Testis (tissue), 3 donors: Measurements from ENCODE around the gene SRCAP. TPM values are rescaled to one million over a fixed set of nuclear protein-coding genes. Genes with fewer than 3 reads are reported as not detected.
A peak's percentile ranks its signal among the peaks of the same experiment; 100 is the strongest.

Source experiments
- DNase-seq: peaks from one replicate; pipeline ENCODE4 v3.0.0-alpha.2; 2019
- H3K27ac ChIP-seq, 2 donors: fragments of 200-600 bp; sonication (generic); one replicate each; pipeline ENCODE4 v1.5.1; 2019
- H3K27me3 ChIP-seq: fragments of 200-600 bp; sonication (generic); one replicate; pipeline ENCODE4 v1.5.1; 2019
- H3K36me3 ChIP-seq: fragments of 200-600 bp; sonication (generic); one replicate; pipeline ENCODE4 v1.5.1; 2017; ENCODE audit warnings: low read depth; ENCODE audit errors: missing control alignments
- H3K4me1 ChIP-seq: fragments of 200-600 bp; sonication (generic); one replicate; pipeline ENCODE4 v1.5.1; 2019
- H3K4me3 ChIP-seq, 2 donors: fragments of 200-600 bp; sonication (generic); one replicate each; pipeline ENCODE4 v1.5.1; 2017 to 2019
- H3K9me3 ChIP-seq: fragments of 200-600 bp; sonication (generic); one replicate; pipeline ENCODE4 v1.5.1; 2017
- POLR2A ChIP-seq: fragments of 450-650 bp; IDR thresholded peaks from one replicate; pipeline ENCODE4 v1.6.1; 2017; ENCODE audit warnings: antibody characterized with exemption, mild to moderate bottlenecking, moderate library complexity
- WGBS, 2 donors: methylation state at CpG; one replicate each; pipeline ENCODE4 v1.1.5; 2018; 5-methylcytosine and 5-hydroxymethylcytosine counted together
- intact Hi-C: fragments of 100-400 bp; cut with DNase I; formaldehyde crosslinking; loops from one replicate; pipeline ENCODE4 v1.15.1; 2023; ENCODE audit warnings: low total_unique reads
- polyA plus RNA-seq: library from polyadenylated mRNA; stranded (reverse); fragments of 350-450 nt; fragmentation: Illumina TruSeq; extraction: RNeasy Lipid Tissue Mini Kit (QIAGEN cat#74804); gene quantifications from one replicate; pipeline ENCODE4 v1.2.3, GENCODE V29; 2014; ENCODE audit warnings: low read depth, low replicate concordance; ENCODE audit not compliant: insufficient read depth
- total RNA-seq, 2 donors: library from RNA; depleted of rRNA; stranded (reverse); fragments of >200 nt; gene quantifications; one replicate each; pipeline ENCODE4 v1.2.3, GENCODE V29; 2016
- TF ChIP-seq, protein P1 (sequence below), 3 experiments: fragments of 450-650 bp in 2 of 3; fragments of 200-600 bp in 1 of 3; sonication (generic) in 1 of 3; IDR thresholded peaks; one replicate each; pipeline ENCODE4 v1.5.1; 2016 to 2019; ENCODE audit warnings: antibody characterized with exemption in 3 of 3, mild to moderate bottlenecking in 2 of 3, moderate library complexity in 1 of 3

SRCAP gene
- total and polyA plus RNA-seq, 3 donors from 2014 or later: 44.3 to 80.8 (median 74.3) TPM

DNA sequence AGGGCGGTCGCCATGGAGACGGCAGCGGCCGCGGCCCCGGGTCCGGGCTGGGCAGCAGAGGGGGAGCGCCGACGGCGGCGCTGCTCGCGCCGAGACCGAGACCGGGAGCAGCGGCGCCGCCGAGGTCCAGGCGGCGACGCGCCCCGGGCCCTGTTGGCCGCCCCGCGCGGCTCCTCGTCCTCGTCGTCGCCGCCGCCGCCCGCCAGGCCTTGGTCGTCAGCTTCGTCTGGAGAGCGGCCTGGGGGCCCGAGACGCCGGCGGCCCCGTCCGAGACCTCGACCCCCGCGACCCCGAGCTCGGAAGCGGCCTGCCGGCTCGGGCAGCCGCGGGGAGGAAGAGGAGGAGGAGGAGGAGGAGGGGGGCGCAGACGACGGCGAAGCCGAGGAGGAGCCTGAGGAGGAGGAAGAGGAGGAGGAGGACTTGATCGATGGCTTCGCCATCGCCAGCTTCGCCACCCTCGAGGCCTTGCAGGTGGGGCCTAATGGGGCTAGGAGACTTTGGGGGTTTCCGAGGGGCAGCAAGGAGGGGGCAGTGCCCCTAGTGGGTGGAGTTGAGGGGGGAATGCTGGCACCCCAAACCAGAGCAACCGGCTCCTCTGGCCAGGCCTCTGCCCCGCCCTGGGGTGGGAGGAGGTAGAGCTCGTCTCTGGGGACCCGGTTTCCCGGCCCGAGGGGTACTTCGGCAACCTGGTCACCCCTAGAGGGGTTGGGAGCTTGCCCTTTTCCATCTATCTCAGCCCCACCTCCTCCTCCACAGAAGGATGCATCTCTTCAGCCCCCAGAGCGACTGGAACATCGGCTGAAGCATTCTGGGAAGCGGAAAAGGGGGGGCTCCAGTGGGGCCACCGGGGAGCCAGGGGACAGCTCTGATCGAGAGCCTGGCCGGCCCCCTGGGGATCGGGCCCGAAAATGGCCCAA, 39.2 kb upstream of the SRCAP start:
- WGBS, 2 donors: 1% methylated on average over 16 to 73 of the region's 84 CpGs
- Histone ChIP-seq H3K4me3 (peak overlapping the region; percentile 76 to 95), H3K4me1 (peaks cover 38% of the 10 kb centered on the region), H3K36me3 (no peaks in the 10 kb centered on the region), H3K27me3 (no peaks in the 10 kb centered on the region), H3K27ac (peak overlapping the region; percentile 95 to 99), H3K9me3 (no peaks in the 10 kb centered on the region)
- TF ChIP-seq, protein P1, sequence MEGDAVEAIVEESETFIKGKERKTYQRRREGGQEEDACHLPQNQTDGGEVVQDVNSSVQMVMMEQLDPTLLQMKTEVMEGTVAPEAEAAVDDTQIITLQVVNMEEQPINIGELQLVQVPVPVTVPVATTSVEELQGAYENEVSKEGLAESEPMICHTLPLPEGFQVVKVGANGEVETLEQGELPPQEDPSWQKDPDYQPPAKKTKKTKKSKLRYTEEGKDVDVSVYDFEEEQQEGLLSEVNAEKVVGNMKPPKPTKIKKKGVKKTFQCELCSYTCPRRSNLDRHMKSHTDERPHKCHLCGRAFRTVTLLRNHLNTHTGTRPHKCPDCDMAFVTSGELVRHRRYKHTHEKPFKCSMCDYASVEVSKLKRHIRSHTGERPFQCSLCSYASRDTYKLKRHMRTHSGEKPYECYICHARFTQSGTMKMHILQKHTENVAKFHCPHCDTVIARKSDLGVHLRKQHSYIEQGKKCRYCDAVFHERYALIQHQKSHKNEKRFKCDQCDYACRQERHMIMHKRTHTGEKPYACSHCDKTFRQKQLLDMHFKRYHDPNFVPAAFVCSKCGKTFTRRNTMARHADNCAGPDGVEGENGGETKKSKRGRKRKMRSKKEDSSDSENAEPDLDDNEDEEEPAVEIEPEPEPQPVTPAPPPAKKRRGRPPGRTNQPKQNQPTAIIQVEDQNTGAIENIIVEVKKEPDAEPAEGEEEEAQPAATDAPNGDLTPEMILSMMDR (IDR thresholded peaks at IDR 0.05): peak in 1 of 3 experiments; percentile 5
- no peak for TF ChIP-seq POLR2A
- no peak for DNase-seq
- intact Hi-C loops: no loop called here

DNA sequence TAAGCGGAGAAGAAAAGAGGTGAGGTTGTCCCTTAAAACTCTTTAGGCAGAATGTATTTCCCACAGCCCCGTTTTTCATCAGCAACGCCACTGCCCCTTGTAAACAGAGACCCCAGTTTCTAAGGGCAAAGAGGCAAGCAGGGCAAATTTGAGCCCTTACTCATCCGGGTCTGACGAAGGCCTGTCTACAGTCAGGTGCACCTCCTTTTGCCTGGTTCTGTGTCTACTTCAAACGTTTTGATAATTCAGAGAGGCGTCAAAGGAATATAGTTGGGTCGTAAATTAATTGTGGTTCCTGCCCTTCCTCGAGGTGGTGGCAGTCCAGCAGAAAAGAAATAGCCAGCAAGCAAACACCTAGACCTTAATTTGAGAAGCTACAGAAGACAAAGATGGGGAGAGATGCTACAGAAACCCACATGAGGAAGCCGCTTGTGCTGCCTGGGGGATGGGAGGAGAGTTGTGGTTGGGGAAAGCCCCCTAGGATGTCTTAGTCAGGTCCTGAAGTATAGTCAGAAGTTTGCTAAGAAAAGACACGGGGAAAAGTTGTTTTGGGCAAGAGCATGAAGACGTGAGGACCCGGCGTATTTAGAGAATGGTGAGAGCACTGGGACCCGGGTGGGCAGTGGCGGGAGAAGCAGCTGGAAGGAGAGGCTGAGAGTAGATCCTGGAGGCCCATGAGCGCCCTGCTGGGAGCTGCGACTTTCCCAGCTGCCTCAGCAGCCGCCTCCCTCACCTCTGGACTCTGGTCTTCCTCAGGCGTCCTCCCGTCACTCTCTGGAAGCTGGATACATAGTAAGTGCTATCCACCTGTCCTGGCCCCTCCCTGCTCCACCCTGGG, 38.3 kb upstream of the SRCAP start:
- DNase-seq: no peak
- WGBS, 2 donors: 14 to 33% methylated on average over 19 to 21 of the region's 21 CpGs
- no peak for TF ChIP-seq POLR2A
- TF ChIP-seq, protein P1 (IDR thresholded peaks at IDR 0.05): no peak
- H3K27me3 ChIP-seq: no peaks in the 10 kb centered on the region
- peak overlapping the region; percentile 76 to 95 for H3K4me3 ChIP-seq
- peaks cover 38% of the 10 kb centered on the region for H3K4me1 ChIP-seq
- H3K36me3 ChIP-seq: no peaks in the 10 kb centered on the region
- no peaks in the 10 kb centered on the region for H3K9me3 ChIP-seq
- intact Hi-C loops: no loop called here
- peak overlapping the region; percentile 83 to 99 for H3K27ac ChIP-seq

DNA sequence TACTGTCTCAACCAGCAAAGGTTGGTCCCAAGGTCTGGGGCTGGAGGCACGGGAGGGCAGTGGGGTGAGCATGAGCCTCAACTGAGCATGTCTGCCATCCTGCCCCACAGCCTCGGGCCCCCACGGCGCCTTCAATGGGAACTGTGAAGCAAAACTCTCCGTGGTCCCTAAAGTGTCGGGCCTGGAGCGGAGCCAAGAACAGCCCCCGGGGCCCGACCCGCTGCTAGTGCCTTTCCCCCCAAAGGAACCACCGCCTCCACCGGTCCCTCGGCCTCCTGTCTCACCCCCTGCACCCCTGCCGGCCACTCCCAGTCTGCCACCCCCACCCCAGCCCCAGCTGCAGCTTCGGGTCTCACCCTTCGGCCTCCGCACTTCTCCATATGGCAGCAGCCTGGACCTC, 36.5 kb upstream of the SRCAP start:
- TF ChIP-seq, protein P1 (IDR thresholded peaks at IDR 0.05): no peak
- TF ChIP-seq POLR2A: no peak
- WGBS, 2 donors: 84 to 90% methylated on average over 5 to 17 of the region's 17 CpGs
- Histone ChIP-seq H3K9me3 (no peaks in the 10 kb centered on the region), H3K27me3 (no peaks in the 10 kb centered on the region), H3K4me1 (peaks cover 29% of the 10 kb centered on the region), H3K36me3 (no peaks in the 10 kb centered on the region), H3K27ac (no peak overlapping the region), H3K4me3 (no peak overlapping the region)
- DNase-seq: no peak
- intact Hi-C loops: no loop called here

DNA sequence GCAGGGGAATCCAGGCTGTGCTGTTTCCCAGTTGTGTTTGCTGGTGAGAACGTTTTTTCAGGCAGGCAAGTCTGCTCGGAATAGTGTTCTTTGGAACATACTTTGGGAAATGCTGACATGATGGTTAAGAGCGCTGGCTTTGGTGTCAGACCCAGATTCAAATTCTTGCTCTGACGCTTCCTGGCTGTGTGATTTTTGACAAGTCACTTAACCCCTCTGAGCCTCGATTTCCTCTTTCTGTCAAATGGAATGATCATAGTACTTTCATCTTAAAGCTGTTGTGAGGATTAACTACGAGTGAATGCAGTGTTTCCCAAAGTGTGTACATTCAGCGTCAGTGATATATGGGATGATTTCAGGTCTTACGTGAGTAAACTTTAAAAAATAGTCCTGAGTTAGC, 35.9 kb upstream of the SRCAP start:
- no peak for DNase-seq
- intact Hi-C loops: no loop called here
- Histone ChIP-seq H3K36me3 (no peaks in the 10 kb centered on the region), H3K4me3 (no peak overlapping the region), H3K9me3 (no peaks in the 10 kb centered on the region), H3K27ac (no peak overlapping the region), H3K27me3 (no peaks in the 10 kb centered on the region), H3K4me1 (peaks cover 28% of the 10 kb centered on the region)
- WGBS, 2 donors: 82 to 87% methylated on average over 8 of the region's 8 CpGs
- TF ChIP-seq, protein P1 (IDR thresholded peaks at IDR 0.05): no peak
- TF ChIP-seq POLR2A: no peak
